Osteoblast (primary cell): ENCODE measurements around the gene UNK. TPM values are rescaled to one million over a fixed set of nuclear protein-coding genes. Genes with fewer than 3 reads are reported as not detected.

Experiments used
- DNase-seq: peaks from one replicate; pipeline ENCODE4 v3.0.0; 2011; ENCODE audit warnings: low spot score, mixed read lengths; ENCODE audit not compliant: insufficient read length; ENCODE audit errors: missing footprints
- H2AFZ ChIP-seq: 2 replicates; pipeline ENCODE4 v1.6.0; 2011; ENCODE audit warnings: mild to moderate bottlenecking, low read length
- H3K27ac ChIP-seq: 2 replicates; pipeline ENCODE4 v1.5.1; 2011; ENCODE audit warnings: mild to moderate bottlenecking, low read depth, low read length, moderate library complexity
- H3K27me3 ChIP-seq: 2 replicates; pipeline ENCODE4 v1.6.0; 2012; ENCODE audit warnings: mild to moderate bottlenecking, control low read depth, inconsistent platforms, low read length, moderate library complexity; ENCODE audit not compliant: insufficient read depth
- H3K36me3 ChIP-seq: 2 replicates; pipeline ENCODE4 v1.5.1; 2011; ENCODE audit warnings: mild to moderate bottlenecking, low read length, control low read depth, moderate library complexity; ENCODE audit not compliant: insufficient read depth
- H3K4me1 ChIP-seq: 2 replicates; pipeline ENCODE4 v1.5.1; 2011; ENCODE audit warnings: mild to moderate bottlenecking, low read length, control low read depth, moderate library complexity; ENCODE audit not compliant: insufficient read depth
- H3K4me2 ChIP-seq: 2 replicates; pipeline ENCODE4 v1.6.0; 2011; ENCODE audit warnings: mild to moderate bottlenecking, low read length; ENCODE audit not compliant: insufficient read depth
- H3K4me3 ChIP-seq: fragments of 200-600 bp; sonication (generic); 3 replicates; pipeline ENCODE4 v1.5.1; 2012; ENCODE audit warnings: mild to moderate bottlenecking, low read length, inconsistent platforms; ENCODE audit not compliant: insufficient read depth
- H3K79me2 ChIP-seq: 2 replicates; pipeline ENCODE4 v1.6.0; 2012; ENCODE audit warnings: mild to moderate bottlenecking, low read length, control low read depth, inconsistent platforms; ENCODE audit not compliant: insufficient read depth
- H3K9me3 ChIP-seq: 2 replicates; pipeline ENCODE4 v1.5.1; 2011; ENCODE audit warnings: low read depth, low read length, control low read depth
- H4K20me1 ChIP-seq: 2 replicates; pipeline ENCODE4 v1.6.0; 2012; ENCODE audit warnings: mild to moderate bottlenecking, low read length, control low read depth; ENCODE audit not compliant: insufficient read depth
- total RNA-seq: library from RNA; depleted of rRNA; stranded (reverse); fragments of >200 nt; gene quantifications from 2 replicates; pipeline ENCODE4 v1.2.3, GENCODE V29; 2012
- TF ChIP-seq, protein P1 (sequence below): IDR thresholded peaks from 2 replicates; pipeline ENCODE4 v1.5.1; 2011; ENCODE audit warnings: mild to moderate bottlenecking, low read depth, low read length, moderate library complexity; ENCODE audit errors: extremely low read depth

Gene UNK
- total RNA-seq, 1 donor, result 18.5 TPM

DNA sequence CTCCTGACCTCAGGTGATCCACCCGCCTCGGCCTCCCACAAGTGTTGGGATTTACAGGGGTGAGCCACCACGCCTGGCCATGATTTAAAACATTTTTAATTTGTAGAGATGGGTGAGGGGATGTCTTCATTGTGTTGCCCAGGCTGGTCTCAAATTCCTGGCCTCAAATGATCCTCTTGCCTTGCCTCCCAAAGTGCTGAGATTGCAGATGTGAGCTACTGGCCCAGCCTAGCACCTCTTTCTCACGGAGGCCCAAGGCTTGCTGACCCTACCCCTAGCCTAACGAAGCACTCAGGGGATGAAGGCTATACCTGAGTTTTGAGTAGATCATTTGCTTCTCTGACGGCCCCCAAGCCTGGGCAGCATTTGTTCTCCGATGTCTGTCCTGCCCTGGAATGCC is 26.6 kb downstream of the UNK start:
- H3K27ac ChIP-seq, result no peak overlapping the region
- H3K79me2 ChIP-seq, result peaks cover 5% of the 10 kb centered on the region
- no peak overlapping the region for H2AFZ ChIP-seq
- no peak overlapping the region for H3K4me2 ChIP-seq
- TF ChIP-seq, protein P1, sequence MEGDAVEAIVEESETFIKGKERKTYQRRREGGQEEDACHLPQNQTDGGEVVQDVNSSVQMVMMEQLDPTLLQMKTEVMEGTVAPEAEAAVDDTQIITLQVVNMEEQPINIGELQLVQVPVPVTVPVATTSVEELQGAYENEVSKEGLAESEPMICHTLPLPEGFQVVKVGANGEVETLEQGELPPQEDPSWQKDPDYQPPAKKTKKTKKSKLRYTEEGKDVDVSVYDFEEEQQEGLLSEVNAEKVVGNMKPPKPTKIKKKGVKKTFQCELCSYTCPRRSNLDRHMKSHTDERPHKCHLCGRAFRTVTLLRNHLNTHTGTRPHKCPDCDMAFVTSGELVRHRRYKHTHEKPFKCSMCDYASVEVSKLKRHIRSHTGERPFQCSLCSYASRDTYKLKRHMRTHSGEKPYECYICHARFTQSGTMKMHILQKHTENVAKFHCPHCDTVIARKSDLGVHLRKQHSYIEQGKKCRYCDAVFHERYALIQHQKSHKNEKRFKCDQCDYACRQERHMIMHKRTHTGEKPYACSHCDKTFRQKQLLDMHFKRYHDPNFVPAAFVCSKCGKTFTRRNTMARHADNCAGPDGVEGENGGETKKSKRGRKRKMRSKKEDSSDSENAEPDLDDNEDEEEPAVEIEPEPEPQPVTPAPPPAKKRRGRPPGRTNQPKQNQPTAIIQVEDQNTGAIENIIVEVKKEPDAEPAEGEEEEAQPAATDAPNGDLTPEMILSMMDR, result no peak
- H3K27me3 ChIP-seq, result no peaks in the 10 kb centered on the region
- H3K4me3 ChIP-seq, result no peak overlapping the region
- peaks cover 17% of the 10 kb centered on the region for H4K20me1 ChIP-seq
- H3K4me1 ChIP-seq, result peaks cover 32% of the 10 kb centered on the region
- DNase-seq, result no peak
- peaks cover 22% of the 10 kb centered on the region for H3K36me3 ChIP-seq
- H3K9me3 ChIP-seq, result no peaks in the 10 kb centered on the region

DNA sequence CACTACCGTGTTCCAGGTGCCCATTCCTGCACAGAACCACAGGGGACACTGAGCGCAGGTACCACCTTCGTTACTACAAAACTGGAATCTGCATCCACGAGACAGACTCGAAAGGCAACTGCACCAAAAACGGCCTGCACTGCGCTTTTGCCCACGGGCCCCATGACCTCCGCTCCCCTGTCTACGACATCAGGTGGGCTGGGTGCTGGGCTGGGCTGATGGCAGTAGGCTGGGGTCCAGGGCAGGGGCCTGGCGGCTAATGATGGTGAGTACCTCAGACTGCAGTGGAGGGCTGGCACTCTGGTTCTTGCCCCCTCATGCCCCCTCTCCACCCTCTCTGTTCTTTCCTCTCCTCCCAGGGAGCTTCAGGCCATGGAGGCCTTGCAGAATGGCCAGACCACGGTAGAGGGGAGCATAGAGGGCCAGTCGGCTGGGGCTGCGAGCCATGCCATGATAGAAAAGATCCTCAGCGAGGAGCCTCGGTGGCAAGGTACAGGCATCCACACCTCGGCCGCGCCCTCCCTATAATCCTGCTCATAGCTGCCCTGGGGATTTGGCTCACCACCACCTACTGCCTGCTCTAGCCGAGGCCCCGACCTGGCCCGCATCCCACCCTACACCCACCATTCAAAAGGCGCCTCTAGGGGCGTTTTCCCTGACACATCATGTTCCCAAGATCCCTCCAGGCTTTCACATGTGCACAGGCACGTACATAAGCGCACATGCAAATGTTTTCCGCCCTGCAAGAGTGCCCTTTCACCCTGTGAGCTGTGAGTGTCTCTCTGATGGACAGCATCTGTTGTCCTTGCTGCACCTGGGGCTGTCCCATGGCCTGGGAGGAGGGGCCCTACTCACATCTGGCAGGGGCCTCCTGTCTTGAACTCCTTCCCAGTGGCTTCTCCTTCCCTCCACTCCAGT is 27.7 kb downstream of the UNK start:
- no peak overlapping the region for H3K4me2 ChIP-seq
- H3K4me3 ChIP-seq, result no peak overlapping the region
- no peak overlapping the region for H2AFZ ChIP-seq
- no peaks in the 10 kb centered on the region for H3K79me2 ChIP-seq
- H3K4me1 ChIP-seq, result peaks cover 32% of the 10 kb centered on the region
- no peak overlapping the region for H3K27ac ChIP-seq
- H3K9me3 ChIP-seq, result no peaks in the 10 kb centered on the region
- peak; percentile 60 for DNase-seq
- peaks cover 34% of the 10 kb centered on the region for H3K36me3 ChIP-seq
- H4K20me1 ChIP-seq, result peaks cover 11% of the 10 kb centered on the region
- TF ChIP-seq, protein P1, result no peak
- H3K27me3 ChIP-seq, result no peaks in the 10 kb centered on the region

DNA sequence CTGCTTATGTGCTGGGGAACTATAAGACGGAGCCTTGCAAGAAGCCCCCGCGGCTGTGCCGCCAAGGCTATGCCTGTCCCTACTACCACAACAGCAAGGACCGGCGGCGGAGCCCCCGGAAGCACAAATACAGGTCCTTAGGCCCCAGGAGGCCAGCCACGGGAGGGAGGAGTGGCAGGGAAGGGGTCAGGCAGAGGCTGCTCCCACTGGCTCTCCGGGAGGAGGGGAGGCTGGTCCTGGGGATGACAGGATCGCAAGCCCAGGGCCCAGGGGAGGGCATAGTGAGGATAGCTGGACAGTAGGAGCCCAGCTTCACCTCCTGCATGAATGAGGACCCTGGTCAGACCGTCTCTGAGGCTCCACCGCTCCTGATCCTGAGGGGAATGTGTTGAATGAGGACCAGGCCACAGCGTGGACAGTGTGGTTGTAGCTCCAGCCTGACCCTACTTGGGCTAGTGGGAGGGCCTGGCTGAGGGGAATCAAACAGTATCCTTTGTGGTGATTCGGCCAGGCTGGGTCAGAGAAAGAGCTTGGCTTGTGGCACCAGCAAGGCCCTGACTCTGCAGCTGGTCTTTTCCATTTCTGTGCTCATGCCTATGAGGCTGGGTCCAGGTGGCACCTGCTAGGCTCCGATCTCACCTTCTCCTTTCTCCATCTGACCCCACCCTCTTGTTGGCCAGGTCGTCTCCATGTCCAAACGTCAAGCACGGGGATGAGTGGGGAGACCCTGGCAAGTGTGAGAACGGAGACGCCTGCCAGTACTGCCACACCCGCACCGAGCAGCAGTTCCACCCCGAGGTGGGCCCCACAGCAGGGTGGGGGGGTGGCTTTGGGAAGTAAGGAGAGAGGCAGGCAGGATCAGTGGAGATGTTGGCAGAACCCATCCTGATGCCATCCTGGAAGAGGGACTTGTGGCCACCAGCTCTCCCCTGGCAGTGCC is 28.7 kb downstream of the UNK start:
- Histone ChIP-seq H3K9me3 (no peaks in the 10 kb centered on the region), H3K4me1 (peaks cover 29% of the 10 kb centered on the region), H3K4me3 (no peak overlapping the region), H2AFZ (no peak overlapping the region), H3K27ac (no peak overlapping the region), H3K4me2 (no peak overlapping the region), H3K79me2 (no peaks in the 10 kb centered on the region), H3K27me3 (no peaks in the 10 kb centered on the region), H3K36me3 (peaks cover 40% of the 10 kb centered on the region), H4K20me1 (peaks cover 11% of the 10 kb centered on the region)
- TF ChIP-seq, protein P1, result no peak
- peak; percentile 34 for DNase-seq

DNA sequence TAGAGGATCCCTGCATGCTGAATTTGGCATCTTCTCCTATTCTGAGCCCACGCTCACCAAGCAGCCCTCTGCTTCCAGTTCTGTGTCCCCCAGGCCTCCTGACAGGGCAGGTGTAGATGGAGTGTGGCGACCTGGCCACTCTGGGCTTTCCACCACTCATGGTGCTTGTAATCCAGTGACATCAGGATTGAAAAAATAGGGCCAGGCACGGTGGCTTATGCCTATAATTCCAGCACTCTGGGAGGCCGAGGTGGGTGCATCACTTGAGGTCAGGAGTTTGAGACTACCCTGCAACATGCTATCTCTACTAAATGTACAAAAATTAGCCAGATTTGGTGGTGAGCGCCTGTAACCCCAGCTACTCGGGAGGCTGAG is 29.4 kb downstream of the UNK start:
- Histone ChIP-seq H3K4me3 (no peak overlapping the region), H4K20me1 (peaks cover 11% of the 10 kb centered on the region), H3K27me3 (no peaks in the 10 kb centered on the region), H3K9me3 (no peaks in the 10 kb centered on the region), H3K4me2 (no peak overlapping the region), H3K4me1 (peaks cover 25% of the 10 kb centered on the region), H3K27ac (no peak overlapping the region), H3K36me3 (peaks cover 47% of the 10 kb centered on the region), H3K79me2 (no peaks in the 10 kb centered on the region), H2AFZ (no peak overlapping the region)
- DNase-seq, result no peak
- TF ChIP-seq, protein P1, result no peak
